GM19455 (cell line): ENCODE data around the gene SARS2.
"Not testable (repeated sequence)": the region's sequence is repeated elsewhere in the genome, so short reads cannot be mapped to it uniquely, and the experiment has no call there.

Experiments used
- ATAC-seq: cut with Tn5 transposase; IDR thresholded peaks from one replicate; pipeline ENCODE4 v1.9.1; 2021; ENCODE audit not compliant: unreplicated experiment

Gene SARS2

GRCh38 chr19:38949580-38950367 is 19.2 kb upstream of the SARS2 start:
- ATAC-seq: no peak

- ATAC-seq: no peak
Observed at GRCh38 chr19:38946229-38947010, 15.9 kb upstream of the SARS2 start.

- ATAC-seq: no peak
Observed at GRCh38 chr19:38945562-38946228, 15.1 kb upstream of the SARS2 start.

- ATAC-seq: no peak
Observed at GRCh38 chr19:38944981-38945506, 14.5 kb upstream of the SARS2 start.

- ATAC-seq: no peak
Observed at GRCh38 chr19:38942471-38943181, 12.1 kb upstream of the SARS2 start.

GRCh38 chr19:38941979-38942378 is 11.4 kb upstream of the SARS2 start:
- no peak for ATAC-seq

GRCh38 chr19:38941466-38941865 is 10.9 kb upstream of the SARS2 start:
- ATAC-seq: not testable (repeated sequence)

- no peak for ATAC-seq
Observed at GRCh38 chr19:38939957-38940356, 9.4 kb upstream of the SARS2 start.

GRCh38 chr19:38933544-38933943 is 3.0 kb upstream of the SARS2 start:
- no peak for ATAC-seq

- no peak for ATAC-seq
Observed at GRCh38 chr19:38932425-38933179, 2.0 kb upstream of the SARS2 start.

GRCh38 chr19:38931521-38931793 is 894 bp upstream of the SARS2 start:
- no peak for ATAC-seq

GRCh38 chr19:38930776-38931520 is 385 bp upstream of the SARS2 start, which contains the start of gene MRPS12:
Gene MRPS12, plus strand, starts transcription at chr19:38930944. Its CDS starts 351 bp downstream, at chr19:38931295.
- ATAC-seq: peak; percentile 92

GRCh38 chr19:38928391-38929001 is 2.1 kb downstream of the SARS2 start:
- no peak for ATAC-seq

GRCh38 chr19:38924388-38924787 is 6.2 kb downstream of the SARS2 start:
- no peak for ATAC-seq

- no peak for ATAC-seq
Observed at GRCh38 chr19:38922482-38922881, 8.1 kb downstream of the SARS2 start.

- ATAC-seq: no peak
Observed at GRCh38 chr19:38921420-38922274, 8.9 kb downstream of the SARS2 start.

- ATAC-seq: no peak
Observed at GRCh38 chr19:38920602-38921419, 9.8 kb downstream of the SARS2 start.
